ENCODE measurements around the gene ZEB1.
"Not testable (repeated sequence)": the region's sequence is repeated elsewhere in the genome, so short reads cannot be mapped to it uniquely, and the experiment has no call there.

Gene ZEB1

GRCh38 chr10:31419394-31420063 is 100.5 kb downstream of the ZEB1 start:
- TF ChIP-seq CTCF (IDR thresholded peaks at IDR 0.05; ENCODE audit: insufficient read depth, low read length, poor library complexity, severe bottlenecking), result no peak
- Histone ChIP-seq H3K4me3 (replicated peaks; ENCODE audit: low read depth, low read length) (no peak overlapping the region), H3K36me3 (ENCODE audit: control insufficient read depth, insufficient read depth, low read length) (no peaks in the 10 kb centered on the region; the same call in 1 of the 2 replicates), H3K27me3 (replicated peaks; ENCODE audit: control insufficient read depth, insufficient read depth, low read length) (no peaks in the 10 kb centered on the region)
- DNase-seq (ENCODE audit: extremely low read depth, insufficient read length), result no peak

- H3K36me3 ChIP-seq (ENCODE audit: control insufficient read depth, insufficient read depth, low read length), result no peaks in the 10 kb centered on the region; the same call in 1 of the 2 replicates
- no peaks in the 10 kb centered on the region for H3K27me3 ChIP-seq (replicated peaks; ENCODE audit: control insufficient read depth, insufficient read depth, low read length)
- TF ChIP-seq CTCF (IDR thresholded peaks at IDR 0.05; ENCODE audit: insufficient read depth, low read length, poor library complexity, severe bottlenecking), result no peak
- no peak overlapping the region for H3K4me3 ChIP-seq (replicated peaks; ENCODE audit: low read depth, low read length)
- DNase-seq (ENCODE audit: extremely low read depth, insufficient read length), result no peak
These were observed 102.3 kb downstream of the ZEB1 start for GRCh38 chr10:31421322-31421721.

GRCh38 chr10:31422634-31423033 is 103.6 kb downstream of the ZEB1 start:
- DNase-seq (ENCODE audit: extremely low read depth, insufficient read length), result no peak
- Histone ChIP-seq H3K36me3 (ENCODE audit: control insufficient read depth, insufficient read depth, low read length) (no peaks in the 10 kb centered on the region; the same call in 1 of the 2 replicates), H3K4me3 (replicated peaks; ENCODE audit: low read depth, low read length) (no peak overlapping the region), H3K27me3 (replicated peaks; ENCODE audit: control insufficient read depth, insufficient read depth, low read length) (no peaks in the 10 kb centered on the region)
- no peak for TF ChIP-seq CTCF (IDR thresholded peaks at IDR 0.05; ENCODE audit: insufficient read depth, low read length, poor library complexity, severe bottlenecking)

GRCh38 chr10:31424473-31424872 is 105.5 kb downstream of the ZEB1 start:
- Histone ChIP-seq H3K36me3 (ENCODE audit: control insufficient read depth, insufficient read depth, low read length) (no peaks in the 10 kb centered on the region; the same call in 1 of the 2 replicates), H3K27me3 (replicated peaks; ENCODE audit: control insufficient read depth, insufficient read depth, low read length) (no peaks in the 10 kb centered on the region), H3K4me3 (replicated peaks; ENCODE audit: low read depth, low read length) (no peak overlapping the region)
- TF ChIP-seq CTCF (IDR thresholded peaks at IDR 0.05; ENCODE audit: insufficient read depth, low read length, poor library complexity, severe bottlenecking), result no peak
- no peak for DNase-seq (ENCODE audit: extremely low read depth, insufficient read length)

GRCh38 chr10:31426401-31426800 is 107.4 kb downstream of the ZEB1 start:
- H3K36me3 ChIP-seq (ENCODE audit: control insufficient read depth, insufficient read depth, low read length), result no peaks in the 10 kb centered on the region; the same call in 1 of the 2 replicates
- TF ChIP-seq CTCF (IDR thresholded peaks at IDR 0.05; ENCODE audit: insufficient read depth, low read length, poor library complexity, severe bottlenecking), result no peak
- no peak for DNase-seq (ENCODE audit: extremely low read depth, insufficient read length)

GRCh38 chr10:31427334-31427733 is 108.3 kb downstream of the ZEB1 start:
- H3K27me3 ChIP-seq (replicated peaks; ENCODE audit: control insufficient read depth, insufficient read depth, low read length); H3K36me3 ChIP-seq (ENCODE audit: control insufficient read depth, insufficient read depth, low read length); H3K4me3 ChIP-seq (replicated peaks; ENCODE audit: low read depth, low read length); DNase-seq (ENCODE audit: extremely low read depth, insufficient read length): not testable (repeated sequence)

More at GRCh38 chr10:31426401-31426800, 107.4 kb downstream of the ZEB1 start:
- no peaks in the 10 kb centered on the region for H3K27me3 ChIP-seq (replicated peaks; ENCODE audit: control insufficient read depth, insufficient read depth, low read length)
- H3K4me3 ChIP-seq (replicated peaks; ENCODE audit: low read depth, low read length), result no peak overlapping the region

GRCh38 chr10:31428499-31428898 is 109.5 kb downstream of the ZEB1 start:
- not testable (repeated sequence) for H3K27me3 ChIP-seq (replicated peaks; ENCODE audit: control insufficient read depth, insufficient read depth, low read length); H3K4me3 ChIP-seq (replicated peaks; ENCODE audit: low read depth, low read length); H3K36me3 ChIP-seq (ENCODE audit: control insufficient read depth, insufficient read depth, low read length)

More at GRCh38 chr10:31428499-31428898, 109.5 kb downstream of the ZEB1 start:
- DNase-seq (ENCODE audit: extremely low read depth, insufficient read length), result not testable (repeated sequence)

Measured in GM06990 (cell line).